Neutrophil (primary cell): ENCODE results near the gene GRID2IP.

ENCODE experiments used
- H3K27ac ChIP-seq: fragments of 200-600 bp; sonication (generic); 2 replicates; pipeline ENCODE4 v1.5.1; 2016; ENCODE audit warnings: mild to moderate bottlenecking, moderate library complexity
- H3K27me3 ChIP-seq: fragments of 200-600 bp; sonication (generic); 2 replicates; pipeline ENCODE4 v1.6.0; 2016; ENCODE audit warnings: mild to moderate bottlenecking
- H3K36me3 ChIP-seq: fragments of 200-600 bp; sonication (generic); 2 replicates; pipeline ENCODE4 v1.5.1; 2017
- H3K4me1 ChIP-seq, 2 experiments: fragments of 200-600 bp in 1 of 2; sonication (generic) in 1 of 2; 1 replicate in 1 of 2; 2 replicates in 1 of 2; pipeline versions ENCODE4 v1.5.1 to v1.6.1; 2013 to 2016; ENCODE audit warnings: low read depth in 1 of 2, low read length in 1 of 2, mild to moderate bottlenecking in 1 of 2, moderate library complexity in 1 of 2; ENCODE audit not compliant: control insufficient read depth in 1 of 2, insufficient read depth in 1 of 2
- H3K4me3 ChIP-seq, 2 experiments: fragments of 200-600 bp in 1 of 2; sonication (generic) in 1 of 2; 1 replicate in 1 of 2; 2 replicates in 1 of 2; pipeline ENCODE4 v1.5.1; 2013 to 2016; ENCODE audit warnings: low read depth in 1 of 2, low read length in 1 of 2, mild to moderate bottlenecking in 1 of 2, moderate library complexity in 1 of 2
- H3K9me3 ChIP-seq: fragments of 200-600 bp; sonication (generic); 2 replicates; pipeline ENCODE4 v1.5.1; 2016
- CTCF ChIP-seq: fragments of 200-600 bp; sonication (generic); IDR thresholded peaks from 2 replicates; pipeline ENCODE4 v1.5.1; 2016; ENCODE audit warnings: antibody characterized with exemption

GRID2IP gene

GRCh38 chr7:6479067-6479466, 72.2 kb downstream of the GRID2IP start:
- peaks cover 19 to 21% of the 10 kb centered on the region in 2 experiments for H3K4me1 ChIP-seq
- no peaks in the 10 kb centered on the region for H3K9me3 ChIP-seq
- TF ChIP-seq CTCF, result no peak
- no peaks in the 10 kb centered on the region for H3K27me3 ChIP-seq
- H3K4me3 ChIP-seq, result no peak overlapping the region
- no peak overlapping the region for H3K27ac ChIP-seq
- H3K36me3 ChIP-seq, result no peaks in the 10 kb centered on the region

- H3K9me3 ChIP-seq, result no peaks in the 10 kb centered on the region
- no peak overlapping the region for H3K27ac ChIP-seq
- peaks cover 17% of the 10 kb centered on the region in 2 experiments for H3K4me1 ChIP-seq
- no peaks in the 10 kb centered on the region for H3K27me3 ChIP-seq
- H3K4me3 ChIP-seq, result no peak overlapping the region
- peaks cover 2% of the 10 kb centered on the region for H3K36me3 ChIP-seq
- no peak for TF ChIP-seq CTCF
Observed at GRCh38 chr7:6478186-6478585, 73.1 kb downstream of the GRID2IP start.

- Histone ChIP-seq H3K36me3 (peaks cover 5% of the 10 kb centered on the region), H3K27ac (no peak overlapping the region)
Observed at GRCh38 chr7:6477318-6477660, 74.0 kb downstream of the GRID2IP start.

GRCh38 chr7:6476596-6477317, 74.5 kb downstream of the GRID2IP start:
- no peaks in the 10 kb centered on the region for H3K9me3 ChIP-seq
- no peak for TF ChIP-seq CTCF
- no peak overlapping the region for H3K27ac ChIP-seq
- peaks cover 7% of the 10 kb centered on the region in 2 experiments for H3K4me1 ChIP-seq
- peaks cover 11% of the 10 kb centered on the region for H3K36me3 ChIP-seq
- no peaks in the 10 kb centered on the region for H3K27me3 ChIP-seq
- H3K4me3 ChIP-seq, result no peak overlapping the region

More at GRCh38 chr7:6477318-6477660, 74.0 kb downstream of the GRID2IP start:
- no peaks in the 10 kb centered on the region for H3K9me3 ChIP-seq
- peaks cover 8 to 9% of the 10 kb centered on the region in 2 experiments for H3K4me1 ChIP-seq
- no peak overlapping the region for H3K4me3 ChIP-seq
- no peak for TF ChIP-seq CTCF
- no peaks in the 10 kb centered on the region for H3K27me3 ChIP-seq

GRCh38 chr7:6475433-6476186, 75.7 kb downstream of the GRID2IP start:
- H3K4me3 ChIP-seq, result no peak overlapping the region
- H3K36me3 ChIP-seq, result peaks cover 18% of the 10 kb centered on the region
- H3K9me3 ChIP-seq, result no peaks in the 10 kb centered on the region
- no peak overlapping the region for H3K27ac ChIP-seq
- no peaks in the 10 kb centered on the region for H3K27me3 ChIP-seq
- peaks cover 7% of the 10 kb centered on the region in 2 experiments for H3K4me1 ChIP-seq
- TF ChIP-seq CTCF, result no peak
